HG03039 (cell line): Measurements from ENCODE around the gene ARID1B.
A peak's percentile ranks its signal among the peaks of the same experiment; 100 is the strongest.

Source experiments
- ATAC-seq: cut with Tn5 transposase; IDR thresholded peaks from one replicate; pipeline ENCODE4 v1.9.1; 2021; ENCODE audit warnings: mild to moderate bottlenecking, moderate library complexity; ENCODE audit not compliant: unreplicated experiment

The ARID1B gene

DNA sequence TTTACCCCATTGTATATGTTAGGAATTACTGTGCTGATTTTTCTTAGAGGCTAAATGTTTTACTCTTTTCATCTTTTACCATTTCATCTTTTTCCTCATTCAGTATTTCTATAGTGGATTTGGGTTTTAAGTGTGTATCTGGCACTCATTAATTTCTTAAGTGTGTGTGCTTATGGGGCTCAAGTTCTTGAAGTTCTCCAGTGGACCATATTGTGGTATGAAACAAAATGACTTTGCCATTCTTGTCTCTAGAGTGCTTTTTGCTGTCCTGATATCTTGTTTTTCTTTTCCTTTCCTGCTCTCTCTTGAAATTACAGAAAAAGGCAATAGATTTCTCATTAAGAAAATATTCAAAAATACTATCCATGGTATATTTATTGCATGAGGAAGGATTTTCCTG, 123.1 kb downstream of the ARID1B start:
- no peak for ATAC-seq

DNA sequence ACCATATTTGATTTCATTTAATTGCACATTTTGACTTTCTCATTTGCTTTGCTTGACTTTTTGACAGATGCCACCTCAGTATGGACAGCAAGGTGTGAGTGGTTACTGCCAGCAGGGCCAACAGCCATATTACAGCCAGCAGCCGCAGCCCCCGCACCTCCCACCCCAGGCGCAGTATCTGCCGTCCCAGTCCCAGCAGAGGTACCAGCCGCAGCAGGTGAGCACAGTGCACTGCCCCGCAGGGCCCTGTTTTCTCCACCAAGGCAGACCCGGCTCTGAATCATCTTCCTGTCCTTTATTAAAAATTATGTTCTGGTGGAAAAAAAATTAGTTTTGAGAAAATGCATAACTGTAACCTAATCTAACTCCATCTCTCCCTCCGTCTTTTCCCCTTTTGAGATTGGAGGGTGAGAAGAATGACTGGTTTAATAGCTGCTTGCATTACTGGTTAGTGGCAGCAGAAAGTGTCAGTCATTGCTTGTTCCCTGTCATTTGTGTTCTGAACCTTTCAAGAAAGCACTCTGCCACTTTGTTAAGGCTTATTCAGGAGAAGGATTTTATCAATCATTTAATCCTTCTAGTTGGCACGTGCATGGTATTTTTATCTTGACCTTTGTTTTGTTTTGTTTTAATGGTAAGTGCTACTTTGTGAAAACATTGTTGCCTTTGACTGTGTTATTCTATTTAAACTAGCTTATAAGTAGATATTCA, 124.3 kb downstream of the ARID1B start:
- no peak for ATAC-seq

- ATAC-seq: no peak
These were observed 125.6 kb downstream of the ARID1B start for GRCh38 chr6:156902782-156903181.

DNA sequence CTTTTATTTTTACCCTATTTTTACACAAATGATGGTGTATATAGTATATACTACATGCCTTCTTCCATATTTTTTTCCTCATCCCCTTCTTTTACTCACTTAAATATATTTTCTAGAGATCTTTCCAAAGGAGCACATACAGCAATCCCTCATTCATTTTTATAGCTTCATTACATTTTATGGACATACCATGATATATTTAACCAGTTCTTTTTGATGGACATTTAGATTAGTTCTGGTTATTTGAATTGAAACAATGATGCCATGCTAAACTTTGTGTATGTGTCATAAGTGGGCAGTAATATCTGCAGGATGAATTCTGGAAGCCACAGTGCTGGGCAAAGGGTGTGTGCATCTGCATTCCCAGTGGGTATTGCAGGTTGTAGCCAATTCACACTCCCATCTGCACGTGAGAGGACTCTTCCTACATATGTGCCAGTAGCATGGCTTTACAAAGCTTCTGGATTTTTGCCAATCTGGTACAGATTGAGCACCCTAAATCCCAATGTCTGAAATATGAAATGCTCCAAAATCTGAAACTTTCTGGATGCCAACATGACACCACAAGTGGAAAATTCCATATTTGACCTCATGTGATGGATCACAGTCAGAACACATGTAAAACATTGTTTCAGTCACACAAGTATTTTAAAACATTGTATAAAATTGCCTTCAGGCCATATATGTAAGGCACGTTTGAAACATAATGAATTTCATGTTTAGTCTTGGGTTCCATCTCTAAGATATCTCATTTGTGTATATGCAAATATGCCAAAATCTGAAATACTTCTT, 127.2 kb downstream of the ARID1B start:
- ATAC-seq: no peak

DNA sequence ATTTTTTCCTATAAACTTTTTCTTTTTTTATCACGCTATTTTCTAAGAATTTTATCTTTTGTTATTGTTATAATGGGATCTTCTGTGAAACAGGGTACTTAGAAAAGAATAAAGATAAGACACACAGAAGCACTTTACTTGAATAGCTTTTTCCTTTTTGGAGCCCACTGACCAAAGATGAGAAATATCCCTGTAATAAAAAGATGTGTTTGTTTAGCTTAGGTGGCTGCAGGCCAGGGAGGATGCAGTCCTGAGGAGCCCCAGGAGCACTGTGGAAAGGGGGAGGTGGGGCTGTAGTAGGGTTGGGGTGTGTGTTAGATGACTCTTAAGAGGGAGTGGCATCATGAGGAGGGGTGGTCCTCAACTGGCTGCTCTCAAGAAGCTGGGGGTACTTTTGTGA, 128.6 kb downstream of the ARID1B start:
- no peak for ATAC-seq

GRCh38 chr6:156906451-156906850, 129.3 kb downstream of the ARID1B start:
- no peak for ATAC-seq

GRCh38 chr6:156909212-156910010, 132.2 kb downstream of the ARID1B start:
- no peak for ATAC-seq

- no peak for ATAC-seq
These were observed 132.8 kb downstream of the ARID1B start for GRCh38 chr6:156910011-156910334.

DNA sequence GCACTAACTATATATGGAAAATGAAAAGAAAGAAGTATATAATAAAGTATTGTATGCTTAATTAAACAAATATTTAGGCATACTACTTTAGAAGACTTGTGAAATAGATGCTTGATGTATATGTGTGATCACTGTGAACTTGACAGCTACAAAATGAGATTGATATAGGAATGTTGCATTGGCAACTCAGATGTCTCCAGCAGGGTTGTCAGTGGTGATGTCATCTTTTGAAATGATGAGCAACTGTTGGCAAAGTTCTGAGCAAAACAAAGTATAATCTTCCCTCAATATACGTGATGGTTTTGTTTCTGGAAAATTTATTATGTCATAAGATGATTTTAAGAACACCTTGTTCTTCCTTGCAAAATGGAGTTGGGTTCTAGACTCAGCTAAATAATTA, 133.8 kb downstream of the ARID1B start:
- ATAC-seq: no peak

GRCh38 chr6:156911581-156911980, 134.4 kb downstream of the ARID1B start:
- ATAC-seq: no peak

- ATAC-seq: no peak
These were observed 135.3 kb downstream of the ARID1B start for GRCh38 chr6:156912431-156912830.

GRCh38 chr6:156914181-156914580, 137.0 kb downstream of the ARID1B start:
- no peak for ATAC-seq

- no peak for ATAC-seq
These were observed 139.1 kb downstream of the ARID1B start for GRCh38 chr6:156916130-156916801.

DNA sequence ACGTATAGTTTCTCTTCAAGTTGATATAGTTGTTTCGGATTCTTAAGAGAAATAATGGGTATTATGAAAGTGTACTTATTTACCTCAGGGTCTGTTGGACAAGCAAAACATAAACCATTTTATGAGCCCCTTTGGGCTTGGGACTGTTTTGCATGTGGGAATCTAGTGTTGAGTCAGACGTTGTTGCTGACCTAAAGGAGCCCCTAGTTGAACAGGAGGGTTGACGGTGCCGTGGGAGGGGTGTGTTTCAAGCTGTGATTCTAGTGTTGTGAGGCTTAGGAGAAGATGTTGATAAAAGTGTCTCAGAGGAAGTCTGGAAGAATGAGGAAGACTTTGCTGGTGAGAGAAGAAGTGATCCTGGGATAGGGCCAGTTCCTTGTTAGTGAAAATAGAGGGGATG, 140.0 kb downstream of the ARID1B start:
- ATAC-seq: peak; percentile 77

- no peak for ATAC-seq
These were observed 141.5 kb downstream of the ARID1B start for GRCh38 chr6:156918647-156919046.

DNA sequence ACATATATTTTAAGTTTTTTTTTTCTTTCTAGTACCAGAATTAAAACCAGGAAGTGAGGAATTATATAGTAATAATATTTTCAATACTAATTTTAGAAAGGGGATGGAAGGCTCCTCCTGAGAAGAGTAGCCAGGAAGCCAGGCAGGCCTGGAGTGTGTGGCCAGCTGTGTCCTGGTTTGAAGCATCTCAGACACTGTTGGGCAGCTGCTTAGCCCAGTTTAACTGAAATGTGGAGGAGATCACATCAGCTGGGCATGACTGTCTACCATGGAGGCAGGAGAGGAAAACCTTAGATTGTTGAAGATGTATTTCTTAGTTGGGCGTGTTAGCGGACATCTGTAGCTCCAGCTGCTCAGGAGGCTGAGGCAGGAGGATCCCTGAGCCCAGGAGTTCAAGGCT, 142.2 kb downstream of the ARID1B start:
- ATAC-seq: no peak

GRCh38 chr6:156919814-156920369, 142.7 kb downstream of the ARID1B start:
- no peak for ATAC-seq

DNA sequence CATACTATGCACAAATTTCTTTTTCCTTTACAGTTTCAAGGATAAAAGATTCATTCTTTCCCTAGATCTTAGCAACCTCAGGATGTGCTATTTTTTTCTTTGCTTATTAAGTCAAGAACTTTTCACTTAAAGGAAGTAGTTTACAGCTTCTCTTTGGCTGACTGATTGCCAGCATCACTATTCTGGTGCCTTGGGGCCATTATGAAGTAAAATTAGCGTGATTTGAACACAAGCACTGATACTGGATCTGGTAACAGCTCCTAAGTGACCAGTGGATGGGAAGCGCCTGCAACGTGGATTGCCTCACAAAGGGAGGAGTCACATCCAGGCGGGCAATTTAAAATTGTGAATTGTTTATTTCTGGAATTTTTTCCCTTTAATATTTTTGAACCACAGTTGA, 147.1 kb downstream of the ARID1B start:
- no peak for ATAC-seq

DNA sequence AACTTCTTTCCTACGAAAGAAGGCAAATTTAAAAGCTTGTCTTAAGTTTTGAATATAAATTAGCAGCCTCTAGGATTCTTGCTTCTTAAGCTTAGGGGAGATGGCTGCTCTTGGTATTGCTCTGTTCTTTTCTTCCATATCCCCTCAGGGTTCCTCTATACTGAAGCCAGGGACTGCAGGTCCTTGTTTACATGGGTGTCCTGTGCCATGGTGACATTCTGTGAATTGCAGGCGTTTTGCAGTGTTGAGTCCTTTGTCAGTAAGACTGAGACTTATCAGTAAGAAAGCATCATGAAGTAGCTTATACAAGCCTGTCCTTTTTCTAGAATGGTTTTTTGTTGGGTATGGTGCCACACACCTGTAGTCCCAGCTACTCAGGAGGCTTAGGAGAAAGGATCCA, 147.8 kb downstream of the ARID1B start:
- ATAC-seq: no peak

- ATAC-seq: no peak
These were observed 148.8 kb downstream of the ARID1B start for GRCh38 chr6:156925718-156926607.
